Endothelial cell of umbilical vein (primary cell): ENCODE measurements around the gene OSER1. TPM values are rescaled to one million over a fixed set of nuclear protein-coding genes. Genes with fewer than 3 reads are reported as not detected.

Experiments used
- BruUV-seq: library from RNA; stranded (reverse); fragments of 400-500 nt; replicated peaks from 2 replicates; lab custom pipeline; 2021; lab: Mats Ljungman, UMichigan
- CTCF ChIA-PET: fragments of 300-600, 350-600 bp; sonication (Branson Sonifier 250); formaldehyde crosslinking; loops from one replicate; lab custom pipeline; 2021; ENCODE audit warnings: antibody characterized with exemption, inconsistent platforms; lab: Charles Lee
- POLR2A ChIA-PET: fragments of 300-600, 350-600 bp; sonication (Branson Sonifier 250); formaldehyde crosslinking; loops from one replicate; lab custom pipeline; 2021; ENCODE audit warnings: antibody characterized with exemption, inconsistent platforms; lab: Charles Lee
- DNase-seq: peaks from one replicate; pipeline ENCODE4 v3.0.0-alpha.2; 2011; ENCODE audit warnings: low read depth, low spot score
- FAIRE-seq: peaks from 2 replicates; lab custom pipeline; 2011; peaks lifted over from hg19 to GRCh38; lab: Jason Lieb, UNC
- H2AFZ ChIP-seq: 2 replicates; pipeline ENCODE4 v1.6.0; 2012; ENCODE audit warnings: low read depth, low read length, control low read depth, inconsistent platforms
- H3K27ac ChIP-seq: 2 replicates; pipeline ENCODE4 v1.5.1; 2011; ENCODE audit warnings: low read depth, mild to moderate bottlenecking, control low read depth, low read length, moderate library complexity; ENCODE audit not compliant: insufficient read depth
- H3K27me3 ChIP-seq, 2 experiments: 2 replicates each; pipeline versions ENCODE4 v1.6.0 to v1.6.1; 2011; ENCODE audit warnings: low read length in 2 of 2, mixed read lengths in 1 of 2; ENCODE audit not compliant: control insufficient read depth in 2 of 2, insufficient read depth in 2 of 2
- H3K36me3 ChIP-seq, 2 experiments: 2 replicates in 1 of 2; 3 replicates in 1 of 2; pipeline ENCODE4 v1.5.1; 2011; ENCODE audit warnings: low read length in 2 of 2, mild to moderate bottlenecking in 1 of 2, moderate library complexity in 1 of 2; ENCODE audit not compliant: control insufficient read depth in 2 of 2, insufficient read depth in 2 of 2; ENCODE audit errors: extremely low read depth in 1 of 2
- H3K4me1 ChIP-seq: 3 replicates; pipeline ENCODE4 v1.5.1; 2011; ENCODE audit warnings: mild to moderate bottlenecking, low read length; ENCODE audit not compliant: control insufficient read depth, insufficient read depth; ENCODE audit errors: extremely low read depth
- H3K4me2 ChIP-seq: 2 replicates; pipeline ENCODE4 v1.6.1; 2011; ENCODE audit warnings: low read length, control low read depth, mixed read lengths; ENCODE audit not compliant: insufficient read depth
- H3K4me3 ChIP-seq, 3 experiments: fragments of 200-600 bp in 1 of 3; sonication (generic), shearing (Covaris generic) in 1 of 3; replicated peaks in 1 of 3; 2 replicates each; pipeline ENCODE4 v1.5.1; 2011 to 2016; ENCODE audit warnings: control low read depth in 3 of 3, low read length in 3 of 3, mild to moderate bottlenecking in 2 of 3, inconsistent platforms in 1 of 3, low read depth in 1 of 3, moderate library complexity in 1 of 3; ENCODE audit not compliant: insufficient read depth in 1 of 3
- H3K79me2 ChIP-seq: 2 replicates; pipeline ENCODE4 v1.6.0; 2012; ENCODE audit warnings: low read length, inconsistent platforms; ENCODE audit not compliant: control insufficient read depth, insufficient read depth
- H3K9ac ChIP-seq: replicated peaks from 2 replicates; pipeline ENCODE3; 2011; ENCODE audit warnings: low read length, control low read depth; ENCODE audit not compliant: insufficient read depth; ENCODE audit errors: extremely low read depth
- H3K9me1 ChIP-seq: replicated peaks from 3 replicates; pipeline ENCODE4 v1.6.0; 2011; ENCODE audit warnings: mild to moderate bottlenecking, low read length; ENCODE audit not compliant: control insufficient read depth, insufficient read depth; ENCODE audit errors: extremely low read depth
- H3K9me3 ChIP-seq: replicated peaks from 2 replicates; pipeline ENCODE4 v1.5.1; 2012; ENCODE audit warnings: low read length, inconsistent platforms; ENCODE audit not compliant: control insufficient read depth, insufficient read depth
- H4K20me1 ChIP-seq: replicated peaks from 2 replicates; pipeline ENCODE3; 2011; ENCODE audit warnings: mild to moderate bottlenecking, low read length; ENCODE audit not compliant: control insufficient read depth, insufficient read depth; ENCODE audit errors: extremely low read depth
- EZH2 ChIP-seq: IDR thresholded peaks from 2 replicates; pipeline ENCODE4 v1.6.1; 2012; ENCODE audit warnings: borderline replicate concordance, low read depth, mild to moderate bottlenecking, moderate library complexity, low read length, inconsistent platforms; ENCODE audit not compliant: severe bottlenecking
- FOS ChIP-seq: IDR thresholded peaks from 2 replicates; pipeline ENCODE4 v1.6.1; 2011; ENCODE audit warnings: mild to moderate bottlenecking, low read length, moderate library complexity, borderline replicate concordance; ENCODE audit not compliant: insufficient read depth
- GATA2 ChIP-seq: IDR thresholded peaks from 2 replicates; pipeline ENCODE4 v1.7.0; 2011; ENCODE audit warnings: low read depth, mild to moderate bottlenecking, moderate library complexity, mixed read lengths, low read length; ENCODE audit not compliant: insufficient read length, insufficient read depth
- JUN ChIP-seq: IDR thresholded peaks from 2 replicates; pipeline ENCODE4 v1.6.1; 2011; ENCODE audit warnings: borderline replicate concordance, low read depth; ENCODE audit not compliant: insufficient read length, insufficient read depth
- MYC ChIP-seq: IDR thresholded peaks from one replicate; pipeline ENCODE4 v1.6.1; 2011; ENCODE audit warnings: mild to moderate bottlenecking, low read depth, low read length
- POLR2A ChIP-seq: IDR thresholded peaks from 2 replicates; pipeline ENCODE4 v1.6.1; 2012; ENCODE audit warnings: low read depth, mild to moderate bottlenecking, control low read depth, low read length
- POLR2AphosphoS5 ChIP-seq: IDR thresholded peaks from 2 replicates; pipeline ENCODE4 v1.6.1; 2012; ENCODE audit warnings: low read depth, mild to moderate bottlenecking, control low read depth, low read length, moderate library complexity; ENCODE audit not compliant: insufficient read depth
- dilution Hi-C: fragments of 300-500 bp; cut with MboI; formaldehyde crosslinking; loops from one replicate; pipeline ENCODE4 v1.15.0; 2019; ENCODE audit warnings: low sequenced_read_pairs; ENCODE audit not compliant: extremely low pct_ligation_motif_present
- intact Hi-C: fragments of 100-400 bp; cut with micrococcal nuclease; formaldehyde crosslinking; loops from one replicate; pipeline ENCODE4 v1.10.0; 2022
- polyA plus RNA-seq, 4 experiments: library from polyadenylated mRNA; depleted of rRNA in 3 of 4; stranded (reverse) in 3 of 4; unstranded in 1 of 4; fragments of >200 nt; gene quantifications; 2 replicates each; pipeline versions ENCODE4 v1.2.1 to v1.2.3, GENCODE V29; 2011 to 2012; ENCODE audit warnings: missing spikeins in 1 of 4
- total RNA-seq: library from RNA; stranded (reverse); gene quantifications from 2 replicates; pipeline ENCODE4 v1.2.3, GENCODE V29; 2021
- TF ChIP-seq, protein P1 (sequence below), 2 donors: IDR thresholded peaks; 1 replicate in 1 of 2; 2 replicates in 1 of 2; pipeline ENCODE4 v1.5.1; 2011; ENCODE audit warnings: low read length in 2 of 2, mild to moderate bottlenecking in 2 of 2, moderate library complexity in 2 of 2, control low read depth in 1 of 2, inconsistent platforms in 1 of 2, low read depth in 1 of 2; ENCODE audit not compliant: insufficient read depth in 1 of 2; ENCODE audit errors: extremely low read depth in 1 of 2
- TF ChIP-seq, protein P2 (sequence below): IDR thresholded peaks from 2 replicates; pipeline ENCODE4 v1.6.1; 2011; ENCODE audit not compliant: insufficient read depth, insufficient read length

OSER1 gene
- total and polyA plus RNA-seq, 2 donors (not counting 3 experiments of a cell fraction or from before 2014, with no cell fraction given) = 30.8 to 36.0 TPM

DNA sequence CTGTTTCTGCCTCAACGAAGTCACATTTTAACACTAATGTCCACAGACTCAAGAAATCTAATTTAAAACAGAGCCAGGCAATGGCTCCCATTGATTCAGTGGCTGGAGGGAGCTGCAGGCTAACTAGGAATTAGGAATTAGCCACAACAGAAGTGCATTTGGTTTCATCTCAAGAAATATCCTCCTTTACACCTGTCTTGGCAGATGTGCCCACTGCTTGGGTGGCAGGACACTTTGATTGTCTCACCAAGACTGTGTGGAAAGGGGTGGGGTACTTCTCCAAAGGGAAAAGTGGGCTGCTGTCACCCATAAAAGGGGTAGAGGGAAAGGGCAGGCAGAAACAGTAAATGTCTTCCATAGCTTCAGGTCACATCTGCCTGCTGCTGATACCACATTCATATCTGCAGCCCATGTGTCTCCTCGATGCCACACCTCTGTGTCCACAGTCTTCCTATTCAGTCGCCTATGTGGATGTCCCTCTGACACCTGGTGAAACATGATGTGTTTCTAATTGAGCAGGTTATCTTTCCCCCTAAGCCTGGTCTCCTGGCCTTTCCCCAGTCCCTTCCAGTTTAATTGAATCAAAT lies 10.9 kb upstream of the OSER1 start:
- Histone ChIP-seq H3K36me3 (no peaks in the 10 kb centered on the region), H3K9me1 (no peaks in the 10 kb centered on the region), H3K9ac (no peak overlapping the region), H3K27ac (no peak overlapping the region), H3K79me2 (no peaks in the 10 kb centered on the region), H3K4me1 (no peaks in the 10 kb centered on the region), H3K27me3 (no peaks in the 10 kb centered on the region), H3K9me3 (no peaks in the 10 kb centered on the region), H4K20me1 (no peaks in the 10 kb centered on the region), H3K4me3 (no peak overlapping the region), H2AFZ (no peak overlapping the region), H3K4me2 (no peak overlapping the region)
- CTCF ChIA-PET = interaction anchor here (1.1 to 1.3 kb wide), 2 partner anchors 9 to 89 kb away, joined by 3 read pairs; partner anchors contain the start of gene FITM2
- POLR2A ChIA-PET = no interaction called here
- no TSS peak for BruUV-seq
- DNase-seq = no peak
- intact Hi-C loops = no loop called here
- TF ChIP-seq POLR2AphosphoS5 (no peak), GATA2 (no peak), EZH2 (no peak), MYC (no peak), FOS (no peak), POLR2A (no peak), JUN (no peak)
- TF ChIP-seq, protein P1, sequence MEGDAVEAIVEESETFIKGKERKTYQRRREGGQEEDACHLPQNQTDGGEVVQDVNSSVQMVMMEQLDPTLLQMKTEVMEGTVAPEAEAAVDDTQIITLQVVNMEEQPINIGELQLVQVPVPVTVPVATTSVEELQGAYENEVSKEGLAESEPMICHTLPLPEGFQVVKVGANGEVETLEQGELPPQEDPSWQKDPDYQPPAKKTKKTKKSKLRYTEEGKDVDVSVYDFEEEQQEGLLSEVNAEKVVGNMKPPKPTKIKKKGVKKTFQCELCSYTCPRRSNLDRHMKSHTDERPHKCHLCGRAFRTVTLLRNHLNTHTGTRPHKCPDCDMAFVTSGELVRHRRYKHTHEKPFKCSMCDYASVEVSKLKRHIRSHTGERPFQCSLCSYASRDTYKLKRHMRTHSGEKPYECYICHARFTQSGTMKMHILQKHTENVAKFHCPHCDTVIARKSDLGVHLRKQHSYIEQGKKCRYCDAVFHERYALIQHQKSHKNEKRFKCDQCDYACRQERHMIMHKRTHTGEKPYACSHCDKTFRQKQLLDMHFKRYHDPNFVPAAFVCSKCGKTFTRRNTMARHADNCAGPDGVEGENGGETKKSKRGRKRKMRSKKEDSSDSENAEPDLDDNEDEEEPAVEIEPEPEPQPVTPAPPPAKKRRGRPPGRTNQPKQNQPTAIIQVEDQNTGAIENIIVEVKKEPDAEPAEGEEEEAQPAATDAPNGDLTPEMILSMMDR (IDR thresholded peaks at IDR 0.05; ENCODE audit: extremely low read depth in 1 of 2, insufficient read depth in 1 of 2, low read depth in 1 of 2, low read length in 2 of 2) = no peak
- TF ChIP-seq, protein P2, sequence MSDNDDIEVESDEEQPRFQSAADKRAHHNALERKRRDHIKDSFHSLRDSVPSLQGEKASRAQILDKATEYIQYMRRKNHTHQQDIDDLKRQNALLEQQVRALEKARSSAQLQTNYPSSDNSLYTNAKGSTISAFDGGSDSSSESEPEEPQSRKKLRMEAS = no peak
- dilution Hi-C loops = no loop called here
- FAIRE-seq = no peak
